C4-2B (cell line): ENCODE measurements around the gene PLA2G4D.

ENCODE experiments used
- ZFX ChIP-seq: fragments of 450-650 bp; IDR thresholded peaks from 2 replicates; pipeline ENCODE4 v1.6.1; 2017
- TF ChIP-seq, protein P1 (sequence below): fragments of 450-650 bp; conservative IDR thresholded peaks from 2 replicates; pipeline ENCODE4 v1.5.1; 2017; ENCODE audit warnings: mild to moderate bottlenecking

DNA sequence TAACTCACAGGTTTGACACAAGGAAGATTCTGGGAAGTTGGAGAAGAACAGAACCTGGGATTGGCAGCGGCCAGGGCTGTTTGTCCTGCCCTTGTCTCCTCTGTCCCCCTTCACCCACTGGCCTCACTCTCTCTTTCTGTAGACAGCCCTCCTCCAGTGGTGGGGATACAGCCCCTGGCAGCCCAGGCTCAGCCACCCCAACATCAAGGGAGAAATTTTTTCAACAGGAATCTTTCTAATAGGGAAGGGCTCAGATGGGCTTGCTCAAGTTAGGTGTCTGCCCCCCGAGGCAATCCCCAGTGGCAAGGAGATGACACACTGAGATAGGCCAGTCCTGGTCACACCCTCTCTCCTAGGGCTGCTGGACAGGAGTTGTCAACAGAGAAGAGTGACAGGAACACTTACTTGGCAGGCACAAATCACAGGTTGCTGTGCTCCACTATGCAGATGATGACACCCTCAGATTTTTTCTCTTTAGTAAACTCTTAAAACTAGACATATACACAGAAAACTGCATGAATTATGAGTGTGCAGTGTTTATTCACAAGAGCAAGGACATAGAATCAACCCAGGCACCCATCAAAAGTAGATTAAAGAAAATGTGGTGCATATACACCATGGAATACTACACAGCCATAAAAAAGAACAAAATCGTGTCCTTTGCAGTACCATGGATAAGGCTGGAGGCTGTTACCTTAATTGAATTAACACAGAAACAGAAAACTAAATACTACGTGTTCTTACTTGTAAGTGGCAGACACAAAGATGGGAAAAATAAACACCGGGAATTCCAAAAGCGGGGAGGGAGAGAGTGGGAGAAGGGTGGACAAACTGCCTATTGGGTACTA, 36.3 kb downstream of the PLA2G4D start:
- TF ChIP-seq, protein P1, sequence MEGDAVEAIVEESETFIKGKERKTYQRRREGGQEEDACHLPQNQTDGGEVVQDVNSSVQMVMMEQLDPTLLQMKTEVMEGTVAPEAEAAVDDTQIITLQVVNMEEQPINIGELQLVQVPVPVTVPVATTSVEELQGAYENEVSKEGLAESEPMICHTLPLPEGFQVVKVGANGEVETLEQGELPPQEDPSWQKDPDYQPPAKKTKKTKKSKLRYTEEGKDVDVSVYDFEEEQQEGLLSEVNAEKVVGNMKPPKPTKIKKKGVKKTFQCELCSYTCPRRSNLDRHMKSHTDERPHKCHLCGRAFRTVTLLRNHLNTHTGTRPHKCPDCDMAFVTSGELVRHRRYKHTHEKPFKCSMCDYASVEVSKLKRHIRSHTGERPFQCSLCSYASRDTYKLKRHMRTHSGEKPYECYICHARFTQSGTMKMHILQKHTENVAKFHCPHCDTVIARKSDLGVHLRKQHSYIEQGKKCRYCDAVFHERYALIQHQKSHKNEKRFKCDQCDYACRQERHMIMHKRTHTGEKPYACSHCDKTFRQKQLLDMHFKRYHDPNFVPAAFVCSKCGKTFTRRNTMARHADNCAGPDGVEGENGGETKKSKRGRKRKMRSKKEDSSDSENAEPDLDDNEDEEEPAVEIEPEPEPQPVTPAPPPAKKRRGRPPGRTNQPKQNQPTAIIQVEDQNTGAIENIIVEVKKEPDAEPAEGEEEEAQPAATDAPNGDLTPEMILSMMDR = no peak
- no peak for TF ChIP-seq ZFX
